Sigmoid colon (tissue), 7 donors: ENCODE measurements around the gene GPR139. TPM values are rescaled to one million over a fixed set of nuclear protein-coding genes. Genes with fewer than 3 reads are reported as not detected.

Source experiments
- DNase-seq: peaks from one replicate; pipeline ENCODE4 v3.0.0-alpha.2; 2019
- H3K27ac ChIP-seq, 4 donors: fragments of 200-600 bp; sonication (generic); one replicate each; pipeline ENCODE4 v1.5.1; 2016 to 2019; ENCODE audit warnings: mild to moderate bottlenecking in 1 of 4
- H3K27me3 ChIP-seq, 3 donors: fragments of 200-600 bp; sonication (generic); one replicate each; pipeline ENCODE4 v1.5.1; 2019; ENCODE audit warnings: mild to moderate bottlenecking in 1 of 3
- H3K36me3 ChIP-seq, 4 donors: fragments of 200-600 bp; sonication (generic); one replicate each; pipeline ENCODE4 v1.5.1; 2016 to 2019
- H3K4me1 ChIP-seq, 4 donors: fragments of 200-600 bp; sonication (generic); one replicate each; pipeline ENCODE4 v1.5.1; 2017 to 2019
- H3K4me3 ChIP-seq, 4 donors: fragments of 200-600 bp; sonication (generic); one replicate each; pipeline ENCODE4 v1.5.1; 2017 to 2019; ENCODE audit warnings: mild to moderate bottlenecking in 2 of 4, moderate library complexity in 1 of 4
- H3K9me3 ChIP-seq, 4 donors: fragments of 200-600 bp in 3 of 4; sonication (generic) in 3 of 4; one replicate each; pipeline versions ENCODE4 v1.5.1 to v1.6.1; 2013 to 2019
- EP300 ChIP-seq, 4 donors: sonication (generic); formaldehyde crosslinking; IDR thresholded peaks; one replicate each; pipeline ENCODE4 v1.6.1; 2017; ENCODE audit warnings: antibody characterized with exemption in 4 of 4
- POLR2A ChIP-seq, 2 donors: fragments of 450-650 bp; IDR thresholded peaks; one replicate each; pipeline ENCODE4 v1.6.1; 2016; ENCODE audit warnings: antibody characterized with exemption in 2 of 2, mild to moderate bottlenecking in 2 of 2, moderate library complexity in 2 of 2
- POLR2AphosphoS5 ChIP-seq, 4 donors: sonication (generic); formaldehyde crosslinking; IDR thresholded peaks; one replicate each; pipeline ENCODE4 v1.6.1; 2017; ENCODE audit warnings: antibody characterized with exemption in 4 of 4
- WGBS, 2 donors: extraction: QIAGEN DNeasy Blood & Tissue Kit; methylation state at CpG; one replicate each; pipeline ENCODE4 v1.1.7; 2013; 5-methylcytosine and 5-hydroxymethylcytosine counted together
- intact Hi-C: fragments of 100-400 bp; cut with DNase I; formaldehyde crosslinking; loops from one replicate; pipeline ENCODE4 v1.15.1; 2023
- polyA plus RNA-seq, 3 donors: library from polyadenylated mRNA; stranded (reverse); fragments of 200-250 nt; gene quantifications; one replicate each; pipeline ENCODE4 v1.2.3, GENCODE V29; 2013
- total RNA-seq, 4 donors: library from RNA; depleted of rRNA; stranded (reverse); fragments of >200 nt; gene quantifications; one replicate each; pipeline ENCODE4 v1.1.0, GENCODE V29; 2016
- TF ChIP-seq, protein P1 (sequence below), 4 experiments: fragments of 450-650 bp in 3 of 4; fragments of 200-600 bp in 1 of 4; IDR thresholded peaks; one replicate each; pipeline ENCODE4 v1.5.1; 2016 to 2019; ENCODE audit warnings: antibody characterized with exemption in 4 of 4, mild to moderate bottlenecking in 3 of 4, moderate library complexity in 2 of 4
- donor health status: healthy with polysubstance abuse.
- donor health status: Bipolar disorder and iron deficiency.
- donor health status: healthy.

Gene GPR139
- total RNA-seq: not detected
- polyA plus RNA-seq: not detected

DNA sequence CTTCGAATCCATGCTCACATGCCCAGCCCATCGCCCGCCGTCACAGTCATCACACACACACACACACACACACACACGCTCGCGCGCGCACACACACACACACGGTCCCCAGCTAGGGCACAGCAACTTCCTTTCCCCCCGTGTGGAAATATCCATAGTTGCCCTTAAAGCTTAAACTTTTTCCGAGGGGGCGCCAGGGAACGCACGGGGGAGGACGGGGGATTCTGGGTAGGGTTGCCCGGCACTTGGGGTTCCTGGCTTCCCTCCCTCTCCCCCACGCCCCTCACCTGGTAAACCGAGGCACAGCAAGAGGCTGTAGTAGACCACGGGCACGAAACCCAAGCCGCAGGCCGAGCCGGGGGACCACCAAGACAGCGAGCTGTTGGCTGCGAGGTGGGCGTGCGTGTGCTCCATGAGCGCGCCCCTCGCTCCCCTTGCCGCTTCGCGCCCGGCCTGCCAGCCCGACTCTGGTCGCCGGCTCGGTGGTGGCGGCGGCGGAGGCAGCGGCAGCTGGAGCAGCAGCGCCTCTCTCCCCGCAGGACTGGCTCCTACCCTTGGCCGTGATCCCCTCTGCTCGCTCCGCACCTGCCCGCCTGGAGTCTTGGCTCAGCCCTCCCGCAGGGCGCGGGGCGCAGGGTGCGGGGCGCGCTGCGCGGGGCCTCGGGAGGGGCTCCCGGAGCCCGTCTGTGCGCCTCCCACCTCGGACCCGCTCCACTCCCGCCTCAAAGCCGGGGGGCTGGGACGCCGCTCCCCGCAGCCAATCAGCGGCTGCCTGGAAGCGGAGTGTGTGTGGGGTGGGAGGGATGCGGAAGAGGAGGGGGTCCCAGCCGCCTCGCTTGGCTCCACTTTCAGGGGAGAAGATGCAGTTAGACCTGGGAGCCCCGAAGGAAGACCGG, at the start of gene GPR139:
TSS of gene GPR139 (minus strand) at position 688 of the 896 bp plus-strand sequence. CDS start at position 414, 274 bp downstream.
- DNase-seq: no peak
- peaks cover 0 to under 1% (median 0%) of the 10 kb centered on the region in 4 donors for H3K9me3 ChIP-seq
- 5 to 8% methylated on average over 76 of the region's 76 CpGs for WGBS, 2 donors
- no peak within 1 kb of the TSS for H3K27ac ChIP-seq
- peaks cover 0 to 5% (median 0%) of the 10 kb centered on the region in 4 donors for H3K4me1 ChIP-seq
- no peaks in the 10 kb centered on the region for H3K36me3 ChIP-seq
- TF ChIP-seq POLR2AphosphoS5 (IDR thresholded peaks at IDR 0.05): no peak
- TF ChIP-seq EP300 (IDR thresholded peaks at IDR 0.05): no peak
- intact Hi-C loops: no loop called here
- peaks cover 9 to 41% (median 17%) of the 10 kb centered on the region in 3 donors for H3K27me3 ChIP-seq
- H3K4me3 ChIP-seq: no peak within 1 kb of the TSS

DNA sequence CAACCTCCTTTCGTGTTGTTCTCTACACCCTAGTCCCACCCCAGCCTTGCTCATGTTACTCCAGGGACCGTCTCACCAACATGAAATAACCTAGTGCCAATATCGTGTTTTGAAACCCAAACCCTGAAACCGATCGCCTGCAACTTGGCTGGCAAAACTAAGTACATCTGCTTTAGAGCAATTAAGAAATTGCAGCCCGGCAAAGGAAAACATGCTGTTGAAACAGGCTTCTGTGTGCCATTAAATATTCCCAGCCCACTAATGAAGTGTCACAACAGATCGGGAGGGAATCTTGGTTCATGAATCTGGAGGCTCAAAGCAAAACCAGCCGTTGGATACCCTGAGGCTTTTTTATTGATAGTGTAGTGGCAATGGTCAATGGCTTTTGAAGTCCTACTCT, 48.3 kb upstream of the GPR139 start:
- Histone ChIP-seq H3K27me3 (no peaks in the 10 kb centered on the region), H3K27ac (no peak overlapping the region), H3K36me3 (no peaks in the 10 kb centered on the region), H3K4me1 (no peaks in the 10 kb centered on the region), H3K9me3 (peaks cover 0 to 4% (median 2%) of the 10 kb centered on the region in 4 donors), H3K4me3 (no peak overlapping the region)
- WGBS, 2 donors: 78 to 83% methylated on average over 8 of the region's 8 CpGs
- intact Hi-C loops: no loop called here
- TF ChIP-seq POLR2AphosphoS5 (IDR thresholded peaks at IDR 0.05): no peak
- no peak for DNase-seq

DNA sequence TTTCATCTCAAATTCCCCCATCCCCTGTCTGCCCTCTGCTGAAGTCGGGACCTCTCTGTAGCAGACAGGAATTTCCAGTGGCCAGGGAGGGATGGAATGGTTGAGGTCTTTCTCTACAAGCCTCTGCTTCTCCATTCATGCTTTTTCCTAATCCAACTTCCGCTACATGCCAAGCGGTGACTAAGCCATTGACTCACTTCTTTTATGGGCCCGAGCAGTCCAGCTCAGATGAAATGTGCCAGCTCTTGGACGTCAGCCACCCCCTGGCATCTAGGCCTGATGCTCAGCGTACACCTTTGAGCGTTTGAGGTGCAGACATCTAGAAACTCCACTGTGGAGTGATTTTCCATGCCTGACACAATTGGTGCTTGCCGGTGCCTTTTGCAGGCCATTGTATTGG, 40.7 kb upstream of the GPR139 start:
- Histone ChIP-seq H3K27ac (no peak overlapping the region), H3K27me3 (no peaks in the 10 kb centered on the region), H3K9me3 (no peaks in the 10 kb centered on the region), H3K36me3 (no peaks in the 10 kb centered on the region), H3K4me1 (no peaks in the 10 kb centered on the region), H3K4me3 (no peak overlapping the region)
- TF ChIP-seq POLR2A (IDR thresholded peaks at IDR 0.05): no peak
- TF ChIP-seq POLR2AphosphoS5 (IDR thresholded peaks at IDR 0.05): no peak
- no peak for TF ChIP-seq EP300 (IDR thresholded peaks at IDR 0.05)
- TF ChIP-seq, protein P1, sequence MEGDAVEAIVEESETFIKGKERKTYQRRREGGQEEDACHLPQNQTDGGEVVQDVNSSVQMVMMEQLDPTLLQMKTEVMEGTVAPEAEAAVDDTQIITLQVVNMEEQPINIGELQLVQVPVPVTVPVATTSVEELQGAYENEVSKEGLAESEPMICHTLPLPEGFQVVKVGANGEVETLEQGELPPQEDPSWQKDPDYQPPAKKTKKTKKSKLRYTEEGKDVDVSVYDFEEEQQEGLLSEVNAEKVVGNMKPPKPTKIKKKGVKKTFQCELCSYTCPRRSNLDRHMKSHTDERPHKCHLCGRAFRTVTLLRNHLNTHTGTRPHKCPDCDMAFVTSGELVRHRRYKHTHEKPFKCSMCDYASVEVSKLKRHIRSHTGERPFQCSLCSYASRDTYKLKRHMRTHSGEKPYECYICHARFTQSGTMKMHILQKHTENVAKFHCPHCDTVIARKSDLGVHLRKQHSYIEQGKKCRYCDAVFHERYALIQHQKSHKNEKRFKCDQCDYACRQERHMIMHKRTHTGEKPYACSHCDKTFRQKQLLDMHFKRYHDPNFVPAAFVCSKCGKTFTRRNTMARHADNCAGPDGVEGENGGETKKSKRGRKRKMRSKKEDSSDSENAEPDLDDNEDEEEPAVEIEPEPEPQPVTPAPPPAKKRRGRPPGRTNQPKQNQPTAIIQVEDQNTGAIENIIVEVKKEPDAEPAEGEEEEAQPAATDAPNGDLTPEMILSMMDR (IDR thresholded peaks at IDR 0.05): no peak
- WGBS, 2 donors: 35 to 77% methylated on average over 8 of the region's 8 CpGs
- intact Hi-C loops: no loop called here
- peak; percentile 76 for DNase-seq

DNA sequence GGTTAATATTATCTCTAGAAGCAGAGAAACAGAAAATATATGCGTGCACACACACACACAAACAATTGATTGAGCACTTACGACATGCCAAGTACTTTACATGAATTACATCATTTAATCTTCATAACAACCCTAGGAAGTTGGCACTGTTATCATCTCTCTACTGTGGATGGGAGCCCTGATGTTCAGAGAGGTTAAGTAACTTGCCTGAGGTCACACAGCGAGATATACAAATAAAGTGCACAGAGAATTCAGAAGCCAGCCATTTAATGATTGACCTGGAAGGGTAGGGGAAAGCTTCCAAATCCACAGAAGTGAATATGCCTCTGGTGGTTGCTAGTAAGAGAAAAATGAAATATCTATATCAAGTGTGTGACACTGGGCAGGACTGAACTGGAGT, 37.5 kb upstream of the GPR139 start:
- Histone ChIP-seq H3K4me1 (no peaks in the 10 kb centered on the region), H3K36me3 (no peaks in the 10 kb centered on the region), H3K4me3 (no peak overlapping the region), H3K9me3 (no peaks in the 10 kb centered on the region), H3K27me3 (no peaks in the 10 kb centered on the region), H3K27ac (no peak overlapping the region)
- 79 to 94% methylated on average over 3 of the region's 3 CpGs for WGBS, 2 donors
- DNase-seq: no peak
- TF ChIP-seq POLR2AphosphoS5 (IDR thresholded peaks at IDR 0.05) (no peak), POLR2A (IDR thresholded peaks at IDR 0.05) (no peak)
- TF ChIP-seq, protein P1 (IDR thresholded peaks at IDR 0.05): no peak
- intact Hi-C loops: no loop called here

DNA sequence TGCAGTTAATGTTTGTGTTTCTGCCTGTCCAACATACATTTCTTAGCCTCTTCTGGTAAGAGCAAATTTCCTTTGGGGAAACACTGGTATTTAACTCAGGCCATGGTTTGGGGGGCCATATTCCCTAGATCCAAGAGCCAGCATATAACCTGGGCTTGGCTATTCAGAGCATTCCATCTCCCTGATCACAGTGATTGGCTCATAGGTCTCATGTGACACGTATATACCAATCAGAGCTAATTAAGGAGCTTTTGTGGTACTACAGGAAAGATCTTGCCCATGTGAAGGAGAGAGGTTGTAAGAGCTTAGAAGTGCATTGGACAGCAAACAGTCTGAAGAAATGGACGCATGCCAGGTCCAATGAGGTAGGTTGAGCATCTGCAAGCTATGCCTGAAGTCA, 33.4 kb upstream of the GPR139 start:
- no peak overlapping the region for H3K4me3 ChIP-seq
- H3K4me1 ChIP-seq: no peaks in the 10 kb centered on the region
- H3K27me3 ChIP-seq: no peaks in the 10 kb centered on the region
- H3K36me3 ChIP-seq: no peaks in the 10 kb centered on the region
- 67 to 83% methylated on average over 2 of the region's 2 CpGs for WGBS, 2 donors
- TF ChIP-seq, protein P1 (IDR thresholded peaks at IDR 0.05): no peak
- TF ChIP-seq EP300 (IDR thresholded peaks at IDR 0.05) (no peak), POLR2AphosphoS5 (IDR thresholded peaks at IDR 0.05) (no peak), POLR2A (IDR thresholded peaks at IDR 0.05) (no peak)
- intact Hi-C loops: no loop called here
- no peaks in the 10 kb centered on the region for H3K9me3 ChIP-seq
- no peak for DNase-seq
- H3K27ac ChIP-seq: no peak overlapping the region
